Erythroblast (primary cell): Measurements from ENCODE around the gene GAB1.

Source experiments
- GATA1 ChIP-seq: IDR thresholded peaks from 2 replicates; pipeline ENCODE4 v1.6.1; 2011; ENCODE audit warnings: low read depth, mild to moderate bottlenecking, control low read depth, low read length, moderate library complexity
- POLR2A ChIP-seq: IDR thresholded peaks from 2 replicates; pipeline ENCODE4 v1.6.1; 2011; ENCODE audit warnings: mild to moderate bottlenecking, low read length

GRCh38 chr4:143363332-143363731, 26.7 kb downstream of the GAB1 start:
- TF ChIP-seq POLR2A (no peak), GATA1 (no peak)
